ENCODE measurements around the gene RNF43. TPM values are rescaled to one million over a fixed set of nuclear protein-coding genes. Genes with fewer than 3 reads are reported as not detected.

Gene RNF43
- total RNA-seq, 1 donor from 2014 or later, result 0.31 TPM

Other genes with a start within 250 kb of the RNF43 start
- gene EPX, start 224.8 kb downstream of the RNF43 start, total RNA-seq, result not detected
- 16.1 TPM for gene MKS1, start 198.3 kb downstream of the RNF43 start, total RNA-seq
- not detected for gene LPO, start 178.9 kb downstream of the RNF43 start, total RNA-seq
- not detected for gene MPO, start 136.6 kb downstream of the RNF43 start, total RNA-seq
- gene TSPOAP1, start 88.7 kb downstream of the RNF43 start, total RNA-seq, result 30.1 TPM
- gene SUPT4H1, start 65.3 kb downstream of the RNF43 start, total RNA-seq, result 28.4 TPM
- 0.16 TPM for gene HSF5, start 70.9 kb upstream of the RNF43 start, total RNA-seq
- gene MTMR4, start 97.1 kb upstream of the RNF43 start, total RNA-seq, result 119 TPM

Data from occipital lobe (tissue), 1 donor.